K562 (cell line): ENCODE measurements around the gene ABCG1. TPM values are rescaled to one million over a fixed set of nuclear protein-coding genes. Genes with fewer than 3 reads are reported as not detected.

Experiments used
- ATAC-seq: fragments of 200-7000 bp; cut with Tn5 transposase; 3 replicates; pipeline ENCODE4 v1.9.1; 2020; ENCODE audit warnings: moderate library complexity
- BruUV-seq: library from RNA; stranded (reverse); fragments of 400-500 nt; replicated peaks from 2 replicates; lab custom pipeline; 2021; lab: Mats Ljungman, UMichigan
- CTCF ChIA-PET: fragments of 300-600 bp; formaldehyde crosslinking; extraction: SDS; loops from one replicate; lab custom pipeline; 2021; ENCODE audit warnings: low intra/inter-chr PET ratio; lab: Yijun Ruan, JAX
- POLR2A ChIA-PET: fragments of 300-600, 350-650 bp; sonication (Branson Sonifier 250); formaldehyde crosslinking; extraction: SDS; loops from one replicate; lab custom pipeline; 2021; ENCODE audit warnings: antibody characterized with exemption, inconsistent platforms; lab: Yijun Ruan, JAX
- DNase-seq, 4 experiments: peaks; one replicate each; pipeline versions ENCODE4 v3.0.0 to v3.0.0-alpha.2; 2011 to 2018; ENCODE audit warnings: low spot score in 3 of 4, mixed read lengths in 3 of 4; ENCODE audit errors: extremely low read depth in 1 of 4
- FAIRE-seq: peaks from 2 replicates; lab custom pipeline; 2011; peaks lifted over from hg19 to GRCh38; lab: Jason Lieb, UNC
- H2AFZ ChIP-seq: 2 replicates; pipeline ENCODE4 v1.6.0; 2011; ENCODE audit warnings: low read depth, low read length, control low read depth, inconsistent platforms
- H3K27ac ChIP-seq: fragments of 200-600 bp; 3 replicates; pipeline ENCODE4 v1.8.0; 2011; ENCODE audit warnings: low read depth, mild to moderate bottlenecking, control low read depth, inconsistent platforms, low read length, moderate library complexity, mixed read lengths; ENCODE audit errors: extremely low read depth
- H3K27me3 ChIP-seq, 2 experiments: fragments of 300-600 bp in 1 of 2; 2 replicates in 1 of 2; 3 replicates in 1 of 2; pipeline versions ENCODE4 v1.6.0 to v1.8.0; 2011; ENCODE audit warnings: inconsistent platforms in 2 of 2, low read length in 2 of 2, mild to moderate bottlenecking in 1 of 2, mixed read lengths in 1 of 2, moderate library complexity in 1 of 2; ENCODE audit not compliant: control insufficient read depth in 2 of 2, insufficient read depth in 2 of 2
- H3K36me3 ChIP-seq: fragments of 300-600 bp; 3 replicates; pipeline ENCODE4 v1.8.0; 2011; ENCODE audit warnings: mild to moderate bottlenecking, low read length, inconsistent platforms; ENCODE audit not compliant: control insufficient read depth, insufficient read depth
- H3K4me1 ChIP-seq, 2 experiments: fragments of 200-600 bp in 1 of 2; replicated peaks in 1 of 2; 2 replicates in 1 of 2; 3 replicates in 1 of 2; pipeline versions ENCODE4 v1.5.1 to v1.8.0; 2011; ENCODE audit warnings: inconsistent platforms in 2 of 2, low read length in 2 of 2, mild to moderate bottlenecking in 1 of 2, mixed read lengths in 1 of 2, moderate library complexity in 1 of 2; ENCODE audit not compliant: control insufficient read depth in 2 of 2, insufficient read depth in 2 of 2
- H3K4me2 ChIP-seq: 2 replicates; pipeline ENCODE4 v1.6.1; 2011; ENCODE audit warnings: low read length, control low read depth, inconsistent platforms, mixed read lengths; ENCODE audit not compliant: insufficient read depth
- H3K4me3 ChIP-seq: fragments of 200-600 bp; sonication (generic), shearing (Covaris generic); 2 replicates; pipeline ENCODE4 v1.5.1; 2016; ENCODE audit warnings: control low read depth, inconsistent platforms
- H3K79me2 ChIP-seq: fragments of 200-600 bp; 3 replicates; pipeline ENCODE4 v1.8.0; 2011; ENCODE audit warnings: low read length, inconsistent platforms; ENCODE audit not compliant: control insufficient read depth, insufficient read depth
- H3K9ac ChIP-seq, 2 experiments: 2 replicates each; pipeline versions ENCODE4 v1.6.0 to v1.6.1; 2011; ENCODE audit warnings: low read depth in 2 of 2, low read length in 2 of 2, control low read depth in 1 of 2, inconsistent platforms in 1 of 2, mild to moderate bottlenecking in 1 of 2, mixed read lengths in 1 of 2; ENCODE audit not compliant: insufficient read depth in 1 of 2
- H3K9me1 ChIP-seq: one replicate; pipeline ENCODE4 v1.6.0; 2011; ENCODE audit warnings: inconsistent platforms, mild to moderate bottlenecking, low read length, moderate library complexity; ENCODE audit not compliant: control insufficient read depth, insufficient read depth
- H3K9me3 ChIP-seq: replicated peaks from 2 replicates; pipeline ENCODE4 v1.5.1; 2011; ENCODE audit warnings: low read depth, low read length, inconsistent platforms; ENCODE audit not compliant: control insufficient read depth, insufficient read depth
- H4K20me1 ChIP-seq: replicated peaks from 2 replicates; pipeline ENCODE4 v1.6.1; 2011; ENCODE audit warnings: low read length, inconsistent platforms, mixed read lengths; ENCODE audit not compliant: control insufficient read depth, insufficient read depth
- CTCF ChIP-seq, 3 experiments: IDR thresholded peaks in 2 of 3; conservative IDR thresholded peaks in 1 of 3; 2 replicates each; pipeline ENCODE4 v1.5.1; 2011 to 2012; ENCODE audit warnings: low read length in 3 of 3, mild to moderate bottlenecking in 3 of 3, control low read depth in 2 of 3, improper control_type of control experiment in 1 of 3, inconsistent platforms in 1 of 3, low read depth in 1 of 3, mixed read lengths in 1 of 3, moderate library complexity in 1 of 3; ENCODE audit not compliant: insufficient read depth in 2 of 3
- KDM2B ChIP-seq: fragments of 250-450 bp; sonication (Bioruptor Pico); IDR thresholded peaks from 2 replicates; pipeline ENCODE4 v1.8.0; 2021; ENCODE audit warnings: mild to moderate bottlenecking, moderate library complexity
- PHTF2 ChIP-seq: fragments of 250-450 bp; sonication (Bioruptor Pico); IDR thresholded peaks from 2 replicates; pipeline ENCODE4 v1.5.0; 2021; ENCODE audit warnings: mild to moderate bottlenecking
- RBM39 ChIP-seq: fragments of 200-400 bp; formaldehyde crosslinking; optimal IDR thresholded peaks from 2 replicates; pipeline ENCODE3; 2018; ENCODE audit warnings: low read depth, low read length
- RREB1 ChIP-seq: fragments of 250-450 bp; sonication (Bioruptor Pico); IDR thresholded peaks from 2 replicates; pipeline ENCODE4 v1.4.0; 2020
- ZNF445 ChIP-seq: fragments of 250-450 bp; sonication (Bioruptor Pico); IDR thresholded peaks from 2 replicates; pipeline ENCODE4 v1.4.0; 2020; ENCODE audit warnings: low read depth, mild to moderate bottlenecking, moderate library complexity
- WGBS: fragments of 100-300 bp; shearing (Covaris generic); methylation state at CpG from one replicate; pipeline ENCODE4 v1.1.6; 2016; ENCODE audit warnings: low coverage, mixed read lengths; ENCODE audit not compliant: insufficient coverage; ENCODE audit errors: missing lambda C conversion rate; 5-methylcytosine and 5-hydroxymethylcytosine counted together
- in situ Hi-C: fragments of 300-500 bp; cut with MboI; formaldehyde crosslinking; loops from 4 replicates; pipeline ENCODE4 v1.15.0; 2018; ENCODE audit warnings: inconsistent platforms, mixed read lengths
- intact Hi-C: fragments of 100-400 bp; cut with micrococcal nuclease; formaldehyde crosslinking; loops from 2 replicates; pipeline ENCODE4 v1.14.2; 2022
- polyA plus RNA-seq, 8 experiments: library from polyadenylated mRNA; depleted of rRNA in 4 of 8; stranded (reverse) in 5 of 8; unstranded in 3 of 8; fragments of >200 nt; fragmentation: Nextera tagmentation in 2 of 8; fragmentation: Illumina TruSeq in 1 of 8; extraction: Ambion mirVana in 2 of 8; extraction: Trizol in 1 of 8; gene quantifications; 2 replicates each; pipeline versions ENCODE4 v1.2.1 to v1.2.3, GENCODE V29; 2011 to 2014; ENCODE audit warnings: inconsistent platforms in 1 of 8, missing spikeins in 1 of 8
- total RNA-seq, 7 experiments: library from RNA; depleted of rRNA in 6 of 7; stranded (reverse); fragments of >200 nt in 6 of 7; fragmentation: Illumina TruSeq in 2 of 7; extraction: Trizol in 2 of 7; gene quantifications; 2 replicates each; pipeline versions ENCODE4 v1.2.1 to v1.2.3, GENCODE V29; 2011 to 2021; ENCODE audit warnings: low replicate concordance in 1 of 7

The ABCG1 gene
- total and polyA plus RNA-seq, 9 of the 15 experiments (the other 6 are each of a cell fraction or from before 2014, with no cell fraction given), result 0.04 to 0.09 TPM; not detected in 7

GRCh38 chr21:42216726-42217572 lies 2.0 kb upstream of the ABCG1 start (continued):
- no peak for TF ChIP-seq RREB1

GRCh38 chr21:42219606-42220137 lies 732 bp downstream of the ABCG1 start:
- Histone ChIP-seq H3K36me3 (no peaks in the 10 kb centered on the region), H3K4me1 (peaks cover 0 to 8% of the 10 kb centered on the region in 2 experiments; a peak in 1 of 5 replicates), H3K9ac (no peak overlapping the region), H3K27me3 (peaks cover 28 to 71% of the 10 kb centered on the region in 2 experiments), H3K79me2 (no peaks in the 10 kb centered on the region), H3K27ac (no peak overlapping the region), H4K20me1 (peaks cover 6% of the 10 kb centered on the region; the same call in 1 of the 2 replicates), H3K9me3 (no peaks in the 10 kb centered on the region), H2AFZ (no peak overlapping the region), H3K4me2 (no peak overlapping the region), H3K4me3 (no peak overlapping the region), H3K9me1 (no peaks in the 10 kb centered on the region)
- intact Hi-C loops, result no loop called here
- DNase-seq (no peak), FAIRE-seq (no peak), ATAC-seq (no peak)
- ChIA-PET CTCF (no interaction called here), POLR2A (interaction anchor here (0.6 to 1.2 kb wide), 4 partner anchors 16 to 248 kb away, joined by 3 to 5 read pairs (median 4); no protein-coding TSS in a partner anchor)
- WGBS, result 39% methylated on average over 29 of the region's 41 CpGs
- in situ Hi-C loops, result no loop called here
- BruUV-seq, result no TSS peak
- TF ChIP-seq PHTF2 (CRISPR knock-in tag) (no peak), RBM39 (no peak), CTCF (IDR thresholded peaks at IDR 0.05 in 2 of 3, conservative IDR thresholded peaks at IDR 0.05 in 1 of 3; ENCODE audit: insufficient read depth in 2 of 3, low read depth in 1 of 3, low read length in 3 of 3) (no peak), ZNF445 (no peak), KDM2B (CRISPR knock-in tag) (no peak)
